A549 (cell line): Measurements from ENCODE around the gene SHFL.
A peak's percentile ranks its signal among the peaks of the same experiment; 100 is the strongest.

ENCODE experiments used
- CEBPB ChIP-seq, 2 experiments: fragments of >200 bp in 1 of 2; sonication (Bioruptor Twin) in 1 of 2; formaldehyde crosslinking in 1 of 2; IDR thresholded peaks; 2 replicates each; pipeline ENCODE4 v1.6.1; 2012 to 2016
- CTCF ChIP-seq: fragments of >200 bp; sonication (Bioruptor Twin); formaldehyde crosslinking; IDR thresholded peaks from 3 replicates; pipeline ENCODE4 v1.5.1; 2016
- EHF ChIP-seq: fragments of 250-450 bp; sonication (Bioruptor Pico); IDR thresholded peaks from 2 replicates; pipeline ENCODE4 v1.5.0; 2020; ENCODE audit warnings: mild to moderate bottlenecking
- EP300 ChIP-seq, 2 experiments: fragments of >200 bp; sonication (Bioruptor Twin); formaldehyde crosslinking; IDR thresholded peaks; 2 replicates in 1 of 2; 3 replicates in 1 of 2; pipeline ENCODE4 v1.6.1; 2016 to 2017
- HDAC2 ChIP-seq: fragments of 200-600 bp; sonication (generic); IDR thresholded peaks from 2 replicates; pipeline ENCODE4 v1.6.1; 2016
- HMGXB4 ChIP-seq: fragments of 250-450 bp; sonication (Bioruptor Pico); IDR thresholded peaks from 2 replicates; pipeline ENCODE4 v1.5.0; 2021; ENCODE audit warnings: mild to moderate bottlenecking, moderate library complexity, borderline replicate concordance
- JUN ChIP-seq, 2 experiments: fragments of >200 bp; sonication (Bioruptor Twin); formaldehyde crosslinking; IDR thresholded peaks; 2 replicates in 1 of 2; 3 replicates in 1 of 2; pipeline ENCODE4 v1.6.1; 2016 to 2017
- JUNB ChIP-seq: fragments of >200 bp; sonication (Bioruptor Twin); formaldehyde crosslinking; IDR thresholded peaks from 2 replicates; pipeline ENCODE4 v1.6.1; 2016
- MYC ChIP-seq: IDR thresholded peaks from 2 replicates; pipeline ENCODE4 v1.6.1; 2012; ENCODE audit warnings: mild to moderate bottlenecking, inconsistent platforms, low read length, improper control_type of control experiment, borderline replicate concordance
- NPAS2 ChIP-seq: fragments of 250-450 bp; sonication (Bioruptor Pico); IDR thresholded peaks from 2 replicates; pipeline ENCODE4 v1.8.0; 2022; ENCODE audit warnings: mild to moderate bottlenecking, moderate library complexity, borderline replicate concordance
- POLR2A ChIP-seq: IDR thresholded peaks from 2 replicates; pipeline ENCODE4 v1.6.1; 2012; ENCODE audit warnings: mild to moderate bottlenecking, low read length
- USF2 ChIP-seq: fragments of 450-650 bp; IDR thresholded peaks from 2 replicates; pipeline ENCODE4 v1.6.1; 2014; ENCODE audit warnings: antibody characterized with exemption

- TF ChIP-seq JUN (IDR thresholded peaks at IDR 0.05) (peak in 1 of 2 experiments; percentile 27; a peak in 1 of 5 replicates), USF2 (no peak), CTCF (peak; percentile 51), POLR2A (no peak), JUNB (no peak), NPAS2 (CRISPR knock-in tag) (no peak), CEBPB (IDR thresholded peaks at IDR 0.05) (no peak), EP300 (IDR thresholded peaks at IDR 0.05) (no peak), EHF (CRISPR knock-in tag) (no peak), HMGXB4 (CRISPR knock-in tag) (no peak), HDAC2 (no peak), MYC (no peak)
Observed at GRCh38 chr19:10112895-10113591, 26.9 kb downstream of the SHFL start.
